ENCODE data around the gene KLHL22.
A peak's percentile ranks its signal among the peaks of the same experiment; 100 is the strongest.
"Not testable (repeated sequence)": the region's sequence is repeated elsewhere in the genome, so short reads cannot be mapped to it uniquely, and the experiment has no call there.

Gene KLHL22

DNA sequence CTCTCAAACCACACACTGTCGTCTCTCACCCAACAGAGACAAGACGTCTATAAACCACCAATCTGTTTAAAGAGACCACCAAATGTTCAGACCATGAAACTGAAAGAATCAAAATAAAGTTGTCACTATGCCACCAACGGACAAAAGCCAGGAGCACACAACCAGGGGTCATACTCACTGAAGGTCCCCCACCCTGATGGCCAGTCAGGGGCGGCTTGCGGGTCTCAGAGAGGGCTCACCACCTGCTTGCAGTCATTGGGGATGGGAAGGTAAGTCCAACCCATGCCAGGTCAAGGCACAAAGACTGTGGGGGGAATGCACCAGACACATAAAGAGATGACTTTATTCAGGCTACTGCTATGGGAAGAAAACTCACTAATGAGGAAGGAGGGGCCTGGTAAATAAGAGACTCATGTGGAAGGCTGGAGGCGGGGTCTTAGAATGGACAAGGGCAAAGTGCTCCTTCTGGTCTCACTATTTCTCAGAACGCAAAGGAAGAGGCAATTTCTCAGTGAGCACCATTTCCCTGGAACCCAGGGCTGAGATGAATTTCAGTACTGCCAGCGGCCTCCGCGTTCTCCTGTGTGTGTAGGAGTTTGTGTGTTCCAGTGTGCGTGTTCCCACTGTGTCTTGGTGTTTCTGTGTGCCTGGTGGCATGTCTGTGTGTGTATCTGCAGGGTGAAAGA is 75.3 kb downstream of the KLHL22 start:
- DNase-seq (ENCODE audit: low spot score) = no peak

DNA sequence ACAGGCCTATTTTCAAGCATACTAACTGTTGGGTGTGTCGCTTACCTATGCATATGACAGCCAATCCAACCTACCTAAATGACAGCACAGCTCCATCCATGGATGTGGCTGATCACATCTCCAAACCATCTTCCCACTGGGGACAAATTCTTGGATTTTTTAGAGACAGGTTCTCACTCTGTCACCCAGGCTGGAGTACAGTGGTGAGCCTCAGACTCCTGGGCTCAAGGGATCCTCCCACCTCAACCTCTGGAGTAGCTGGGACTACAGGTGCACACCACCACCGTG is 76.0 kb downstream of the KLHL22 start:
- no peak for DNase-seq (ENCODE audit: low spot score)

DNA sequence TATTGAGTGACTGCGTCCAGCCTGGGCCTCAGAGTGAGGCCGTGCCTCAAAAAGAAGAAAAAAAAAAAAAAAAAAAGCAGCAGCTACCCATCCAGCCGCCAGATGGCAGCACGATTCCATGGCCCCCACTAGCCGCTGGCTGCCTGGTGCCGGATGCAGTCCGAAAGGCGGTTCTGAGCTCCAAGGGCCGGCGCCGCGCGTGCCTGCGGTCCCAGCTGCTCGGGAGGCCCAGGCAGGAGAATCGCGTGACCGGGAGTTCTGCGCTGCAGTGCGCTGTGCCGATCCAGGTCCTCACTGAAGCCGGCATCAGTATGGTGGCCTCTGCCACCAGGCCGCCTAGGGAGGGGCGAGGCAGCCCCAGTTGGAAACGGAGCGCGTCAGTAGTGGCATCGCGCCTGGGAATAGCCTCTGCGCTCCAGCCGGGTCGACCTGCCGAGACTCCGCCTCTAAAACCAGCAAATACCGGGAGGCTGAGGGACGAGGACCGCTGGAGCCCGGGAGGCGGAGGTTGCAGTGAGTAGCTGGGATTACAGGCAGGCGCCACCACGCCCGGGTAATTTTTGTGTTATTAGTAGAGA is 77.3 kb downstream of the KLHL22 start:
- peak; percentile 73 for DNase-seq (ENCODE audit: low spot score)

DNA sequence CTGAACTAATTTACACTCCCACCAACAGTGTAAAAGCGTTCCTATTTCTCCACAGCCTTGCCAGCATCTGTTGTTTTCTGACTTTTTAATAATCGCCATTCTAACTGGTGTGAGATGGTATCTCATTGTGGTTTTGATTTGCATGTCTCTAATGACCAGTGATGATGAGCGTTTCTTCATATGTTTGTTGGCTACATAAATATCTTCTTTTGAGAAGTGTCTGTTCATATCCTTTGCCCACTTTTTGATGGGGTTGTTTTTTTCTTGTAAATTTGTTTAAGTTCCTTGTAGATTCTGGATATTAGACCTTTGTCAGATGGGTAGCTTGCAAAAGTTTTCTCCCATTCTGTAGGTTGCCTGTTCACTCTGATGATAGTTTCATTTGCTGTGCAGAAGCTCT is 79.9 kb downstream of the KLHL22 start:
- DNase-seq (ENCODE audit: low spot score) = not testable (repeated sequence)

DNA sequence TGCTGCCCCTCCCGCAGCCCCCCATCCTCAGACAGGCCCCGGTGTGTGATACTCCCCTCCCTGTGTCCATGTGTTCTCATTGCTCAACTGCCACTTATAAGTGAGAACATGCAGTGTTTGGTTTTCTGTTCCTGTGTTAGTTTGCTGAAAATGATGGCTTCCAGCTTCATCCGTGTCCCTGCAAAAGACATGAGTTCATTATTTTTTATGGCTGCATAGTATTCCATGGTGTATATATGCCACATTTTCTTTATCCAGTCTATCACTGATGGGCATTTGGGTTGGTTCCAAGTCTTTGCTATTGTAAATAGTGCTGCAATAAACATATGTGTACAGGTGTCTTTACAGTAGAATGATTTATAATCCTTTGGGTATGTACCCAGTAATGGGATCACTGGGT is 80.4 kb downstream of the KLHL22 start:
- DNase-seq (ENCODE audit: low spot score) = not testable (repeated sequence)

DNA sequence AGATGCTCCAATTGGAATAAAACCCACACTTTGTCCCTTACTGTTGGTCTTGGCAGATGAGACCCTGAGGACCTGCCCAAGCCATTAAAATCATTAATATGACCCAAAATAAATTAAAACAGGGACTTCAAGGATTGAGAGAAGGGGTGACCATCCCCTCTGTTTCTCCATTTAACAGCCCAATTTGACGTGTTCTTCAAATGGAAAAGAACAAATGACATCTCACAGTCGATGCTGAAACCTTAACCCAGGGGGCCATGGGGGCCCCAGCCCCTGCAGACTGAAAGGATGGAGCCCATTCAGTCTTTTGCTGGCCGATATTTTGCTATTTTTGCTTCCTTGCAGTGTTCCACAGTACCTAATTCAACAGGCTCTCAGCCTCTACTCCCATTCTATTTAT is 81.1 kb downstream of the KLHL22 start:
- no peak for DNase-seq (ENCODE audit: low spot score)

DNA sequence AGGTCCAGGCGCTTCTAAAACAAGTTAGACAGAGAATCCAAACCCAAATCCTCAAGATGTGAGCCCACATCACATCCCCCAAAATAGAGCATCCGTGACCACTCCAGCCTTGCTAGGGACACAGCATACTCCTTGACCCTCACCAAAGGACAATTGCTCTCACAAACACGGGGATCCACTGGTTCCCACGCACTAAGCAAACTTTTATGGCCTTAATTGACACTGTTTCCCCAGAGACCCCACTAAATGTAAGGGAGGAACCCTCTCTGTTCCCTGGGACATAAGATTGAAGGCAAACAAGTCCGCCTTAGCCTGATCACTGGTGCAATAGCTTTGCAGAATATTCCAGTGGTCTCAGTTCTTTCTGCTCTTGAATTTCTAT is 81.5 kb downstream of the KLHL22 start:
- DNase-seq (ENCODE audit: low spot score) = no peak

DNA sequence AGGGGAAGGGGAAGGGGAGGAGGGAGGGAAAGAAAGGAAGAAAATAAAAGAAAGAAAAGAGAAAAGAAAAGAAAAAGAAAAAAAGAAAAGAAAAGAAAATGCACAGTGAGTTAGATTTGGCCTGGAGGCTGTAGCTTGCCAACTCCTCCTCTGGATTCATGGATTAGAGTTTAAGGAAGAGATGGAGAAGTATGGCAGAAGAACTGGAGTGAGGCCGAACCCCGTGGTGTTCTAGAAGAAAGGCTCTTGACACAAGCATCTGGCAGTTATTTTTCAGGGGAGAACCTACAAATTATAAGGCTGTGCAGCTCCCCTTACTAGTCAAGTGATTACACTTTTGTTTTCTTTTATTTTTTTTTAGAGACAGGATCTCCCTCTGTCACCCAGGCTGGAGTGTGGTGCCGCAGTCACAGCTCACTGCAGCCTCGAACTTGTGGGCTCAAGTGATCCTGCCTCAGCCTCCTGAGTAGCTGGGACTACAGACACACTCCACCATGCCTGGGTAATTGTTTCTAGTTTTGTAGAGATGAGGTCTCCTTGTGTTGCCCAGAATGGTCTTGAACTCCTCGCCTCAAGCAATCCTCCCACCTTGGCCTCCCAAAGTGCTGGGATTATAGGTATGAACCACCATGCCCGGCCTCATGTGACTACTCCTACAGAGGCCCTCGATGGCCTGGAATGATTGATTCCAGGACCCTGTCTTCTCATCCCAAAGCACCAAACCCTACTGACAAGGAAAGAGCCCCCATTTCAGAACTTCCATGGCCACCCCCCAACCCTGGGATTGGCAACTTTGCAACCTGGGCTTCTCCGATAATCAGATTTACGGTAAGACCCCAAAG is 82.2 kb downstream of the KLHL22 start:
- DNase-seq (ENCODE audit: low spot score) = no peak

DNA sequence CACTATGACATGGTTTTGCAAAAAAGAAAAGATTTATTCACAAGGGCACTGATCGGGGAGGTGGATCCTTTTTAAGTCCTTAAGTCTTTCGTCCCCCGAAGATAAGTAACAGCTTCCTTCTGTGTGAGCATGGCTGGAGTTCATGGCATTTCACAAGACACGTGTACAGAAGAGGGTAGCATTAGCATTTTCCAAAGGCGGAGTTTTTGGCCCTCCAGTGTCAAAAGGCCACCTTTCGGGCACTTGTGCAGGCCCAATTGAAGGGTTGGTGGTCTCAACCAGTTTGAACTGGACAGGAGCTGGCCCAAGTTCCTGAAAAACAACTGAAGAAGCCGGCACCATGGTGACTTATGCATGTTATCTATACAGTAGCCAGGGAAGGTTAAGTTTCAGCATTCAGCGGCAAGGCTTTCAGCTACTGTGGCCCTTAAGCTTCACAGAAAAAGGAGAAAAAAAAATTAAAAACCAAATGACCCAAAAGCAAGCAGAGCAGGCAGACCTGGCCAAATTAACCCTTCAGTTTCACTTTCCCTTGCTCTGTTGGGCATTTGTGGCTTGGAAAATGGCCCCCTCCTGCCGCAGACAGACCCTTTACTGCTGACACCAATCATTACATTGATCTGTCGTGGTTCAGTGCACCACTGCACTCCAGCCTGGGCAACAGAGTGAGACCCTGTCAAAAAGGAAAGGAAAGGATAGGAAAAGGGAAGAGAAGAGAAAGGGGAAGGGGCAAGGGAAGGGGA is 83.0 kb downstream of the KLHL22 start:
- no peak for DNase-seq (ENCODE audit: low spot score)

DNA sequence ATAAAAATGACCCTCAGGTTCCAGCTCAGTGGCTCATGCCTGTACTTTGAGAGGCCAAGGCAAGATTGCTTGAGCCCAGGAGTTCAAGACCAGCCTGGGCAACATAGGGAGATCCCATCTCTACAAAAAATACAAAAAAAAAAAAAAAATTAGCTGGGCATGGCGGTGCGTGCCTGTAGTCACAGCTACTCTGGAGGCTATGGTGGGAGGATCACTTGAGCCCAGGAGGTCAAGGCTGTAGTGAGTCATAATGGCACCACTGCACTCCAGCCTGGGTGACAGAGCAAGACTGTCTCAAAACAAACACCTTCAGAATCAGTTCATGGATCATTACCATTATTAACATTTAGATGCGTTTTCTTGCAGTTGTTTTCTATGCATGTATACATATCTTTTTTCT is 86.2 kb downstream of the KLHL22 start:
- not testable (repeated sequence) for DNase-seq (ENCODE audit: low spot score)

DNA sequence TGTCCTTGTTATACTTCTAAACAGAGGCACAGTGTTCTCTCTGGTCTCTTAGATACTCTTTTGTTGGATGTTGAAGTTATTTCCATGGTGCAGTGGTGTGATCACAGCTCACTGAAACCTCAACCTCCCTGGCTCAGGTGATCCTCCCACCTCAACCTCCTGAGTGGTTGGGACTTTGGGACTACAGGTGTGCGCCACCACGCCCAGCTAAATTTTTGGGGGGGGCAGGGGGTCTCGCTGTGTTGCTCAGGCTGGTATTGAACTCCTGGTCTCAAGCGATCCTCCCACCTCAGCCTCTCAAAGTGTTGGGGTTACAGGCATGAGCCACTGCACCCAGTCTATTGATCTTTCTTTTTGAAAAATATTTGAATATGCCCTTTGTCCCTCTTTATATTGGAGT is 86.7 kb downstream of the KLHL22 start:
- no peak for DNase-seq (ENCODE audit: low spot score)

DNA sequence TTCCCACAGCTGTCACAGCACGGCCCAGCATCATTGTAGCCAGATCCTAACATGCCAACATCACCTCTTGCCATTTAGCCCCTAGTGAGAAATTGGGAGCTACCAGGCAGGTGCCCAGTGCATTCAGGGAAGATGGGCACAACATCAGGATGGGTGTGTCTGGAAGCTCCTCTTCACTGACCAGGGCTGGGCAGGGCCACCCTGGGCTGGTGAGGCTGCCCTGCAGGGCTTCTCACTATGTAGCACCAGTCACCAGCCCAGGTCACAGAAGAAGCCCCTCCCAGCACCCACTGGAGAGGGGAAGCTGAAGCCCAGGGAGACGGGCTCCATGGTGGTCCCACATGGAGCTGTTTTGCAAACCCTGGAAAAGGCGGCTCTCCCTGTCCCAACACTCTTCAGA is 87.8 kb downstream of the KLHL22 start:
- DNase-seq (ENCODE audit: low spot score) = no peak

DNA sequence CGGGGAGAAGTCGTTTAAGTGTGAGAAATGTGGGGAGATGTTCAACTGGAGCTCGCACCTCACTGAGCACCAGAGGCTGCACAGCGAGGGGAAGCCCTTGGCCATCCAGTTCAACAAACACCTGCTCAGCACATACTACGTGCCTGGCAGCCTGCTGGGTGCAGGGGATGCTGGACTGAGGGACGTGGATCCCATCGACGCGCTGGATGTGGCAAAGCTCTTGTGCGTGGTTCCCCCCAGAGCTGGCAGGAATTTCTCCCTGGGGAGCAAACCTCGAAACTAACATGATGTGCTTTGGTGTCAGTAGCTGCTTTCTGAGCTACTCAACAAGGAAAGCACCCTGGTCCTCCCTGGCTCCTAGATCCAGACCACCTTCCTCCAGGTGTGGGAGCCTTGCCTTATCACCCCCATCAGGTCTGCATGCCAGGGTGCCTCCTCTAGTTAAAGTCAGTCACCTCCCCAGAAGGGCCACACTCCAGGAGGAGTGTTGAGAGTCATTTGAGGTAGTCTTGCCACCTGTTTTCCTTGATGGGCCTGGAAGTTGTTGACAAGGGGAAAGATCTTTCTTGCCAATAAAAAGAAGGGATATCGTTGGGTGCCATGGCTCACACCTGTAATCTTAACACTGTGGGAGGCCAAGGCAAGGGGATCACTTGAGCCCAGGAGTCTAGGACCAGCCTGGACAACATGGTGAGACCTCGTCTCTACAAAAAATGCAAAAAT is 88.7 kb downstream of the KLHL22 start:
- no peak for DNase-seq (ENCODE audit: low spot score)

DNA sequence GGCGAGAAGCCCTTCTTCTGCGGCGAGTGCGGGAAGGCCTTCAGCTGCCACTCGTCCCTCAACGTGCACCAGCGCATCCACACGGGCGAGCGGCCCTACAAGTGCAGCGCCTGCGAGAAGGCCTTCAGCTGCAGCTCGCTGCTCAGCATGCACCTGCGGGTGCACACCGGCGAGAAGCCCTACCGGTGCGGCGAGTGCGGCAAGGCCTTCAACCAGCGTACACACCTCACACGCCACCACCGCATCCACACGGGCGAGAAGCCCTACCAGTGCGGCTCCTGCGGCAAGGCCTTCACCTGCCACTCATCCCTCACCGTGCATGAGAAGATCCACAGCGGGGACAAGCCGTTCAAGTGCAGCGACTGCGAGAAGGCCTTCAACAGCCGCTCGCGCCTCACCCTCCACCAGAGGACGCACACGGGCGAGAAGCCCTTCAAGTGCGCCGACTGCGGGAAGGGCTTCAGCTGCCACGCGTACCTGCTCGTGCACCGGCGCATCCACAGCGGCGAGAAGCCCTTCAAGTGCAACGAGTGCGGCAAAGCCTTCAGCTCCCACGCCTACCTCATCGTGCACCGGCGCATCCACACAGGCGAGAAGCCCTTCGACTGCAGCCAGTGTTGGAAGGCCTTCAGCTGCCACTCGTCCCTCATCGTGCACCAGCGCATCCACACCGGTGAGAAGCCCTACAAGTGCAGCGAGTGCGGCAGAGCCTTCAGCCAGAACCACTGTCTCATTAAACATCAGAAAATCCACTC is 89.5 kb downstream of the KLHL22 start:
- no peak for DNase-seq (ENCODE audit: low spot score)

DNA sequence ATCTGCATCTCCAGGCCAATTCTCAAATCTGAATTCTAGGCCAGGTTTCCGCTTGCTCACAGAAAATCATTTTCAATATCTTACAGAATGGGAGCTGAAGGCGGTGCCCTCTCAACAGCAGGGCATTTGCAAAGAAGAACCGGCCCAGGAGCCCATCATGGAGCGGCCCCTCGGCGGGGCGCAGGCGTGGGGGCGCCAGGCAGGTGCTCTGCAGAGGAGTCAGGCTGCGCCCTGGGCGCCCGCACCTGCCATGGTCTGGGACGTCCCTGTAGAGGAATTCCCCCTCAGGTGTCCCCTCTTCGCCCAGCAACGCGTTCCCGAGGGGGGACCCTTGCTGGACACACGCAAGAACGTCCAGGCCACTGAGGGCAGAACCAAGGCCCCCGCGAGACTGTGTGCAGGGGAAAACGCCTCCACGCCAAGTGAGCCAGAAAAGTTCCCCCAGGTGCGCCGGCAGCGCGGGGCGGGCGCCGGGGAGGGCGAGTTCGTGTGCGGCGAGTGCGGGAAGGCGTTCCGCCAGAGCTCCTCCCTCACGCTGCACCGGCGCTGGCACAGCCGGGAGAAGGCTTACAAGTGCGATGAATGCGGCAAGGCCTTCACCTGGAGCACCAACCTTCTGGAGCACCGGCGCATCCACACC is 90.2 kb downstream of the KLHL22 start:
- no peak for DNase-seq (ENCODE audit: low spot score)

DNA sequence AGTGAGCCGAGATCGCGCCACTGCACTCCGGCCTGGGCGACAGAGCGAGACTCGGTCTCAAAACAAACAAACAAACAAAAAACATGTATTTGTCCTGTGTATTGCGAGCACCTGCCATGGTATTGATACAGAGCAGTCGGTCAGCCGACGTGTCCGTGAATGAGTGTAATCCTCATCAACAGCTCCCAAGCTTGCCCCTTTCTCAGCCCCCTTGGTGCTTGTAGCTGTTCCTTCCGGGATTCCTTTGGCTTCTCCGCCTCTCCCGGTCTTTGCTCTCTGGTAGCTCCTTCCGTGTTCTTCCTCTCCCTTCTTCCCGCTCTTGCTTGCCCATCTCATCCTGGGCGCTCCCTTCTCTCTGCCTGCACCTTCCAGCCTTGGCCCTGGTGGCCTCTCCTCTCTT is 90.7 kb downstream of the KLHL22 start:
- DNase-seq (ENCODE audit: low spot score) = no peak

DNA sequence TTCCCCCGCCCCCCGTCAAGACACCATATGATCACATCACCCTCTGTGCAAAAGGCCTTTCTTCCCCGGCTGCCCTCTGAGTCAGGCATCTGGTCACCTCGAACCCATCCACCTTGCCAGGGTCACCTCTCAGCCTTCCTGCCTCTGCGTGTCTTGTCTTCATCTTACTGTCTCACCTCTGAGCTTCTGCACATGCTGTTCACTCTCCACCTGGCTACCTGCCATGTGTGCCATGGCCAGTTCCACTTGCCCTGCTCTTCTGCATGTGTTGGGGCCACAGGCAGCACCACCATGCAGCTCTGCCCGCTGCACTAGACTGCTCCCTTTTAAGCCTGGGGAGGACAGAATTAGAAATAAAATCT is 91.8 kb downstream of the KLHL22 start:
- no peak for DNase-seq (ENCODE audit: low spot score)

DNA sequence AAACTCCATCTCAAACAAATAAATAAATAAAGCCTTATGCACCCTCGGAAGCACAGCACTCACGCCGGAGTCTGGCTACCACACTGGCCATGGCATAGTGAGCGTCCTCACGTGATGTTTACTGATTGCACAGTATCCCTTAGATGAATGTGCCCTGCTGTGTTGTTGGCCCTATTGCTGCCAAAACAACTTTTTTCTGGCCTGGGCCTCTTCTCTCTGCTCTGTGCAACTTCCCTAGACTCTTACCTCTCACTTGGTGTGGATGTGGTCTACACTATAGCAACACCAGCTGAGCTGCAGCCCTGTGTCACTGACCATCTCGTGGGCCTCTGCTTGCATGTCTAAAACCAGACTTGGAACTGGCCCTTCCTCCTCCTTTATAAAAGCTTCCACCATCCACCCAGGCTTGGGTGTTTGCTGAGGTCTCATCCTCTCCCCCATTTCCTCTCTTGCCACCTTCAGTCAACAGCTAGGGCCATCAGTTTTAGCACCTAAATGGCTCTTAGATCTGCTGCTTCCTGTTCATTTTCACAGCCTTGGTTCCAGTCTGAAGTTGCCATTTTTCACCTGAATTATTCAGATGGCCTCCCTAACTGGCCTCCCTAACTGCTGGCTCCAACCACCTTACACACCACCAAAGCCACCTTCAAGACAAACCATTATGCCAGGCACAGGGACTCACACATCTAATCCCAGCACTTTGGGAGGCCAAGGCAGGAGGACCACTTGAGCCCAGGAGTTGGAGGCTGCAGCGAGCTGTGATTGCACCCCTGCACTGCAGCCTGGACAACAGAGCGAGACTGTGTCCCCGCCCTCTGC is 92.4 kb downstream of the KLHL22 start:
- DNase-seq (ENCODE audit: low spot score) = no peak

DNA sequence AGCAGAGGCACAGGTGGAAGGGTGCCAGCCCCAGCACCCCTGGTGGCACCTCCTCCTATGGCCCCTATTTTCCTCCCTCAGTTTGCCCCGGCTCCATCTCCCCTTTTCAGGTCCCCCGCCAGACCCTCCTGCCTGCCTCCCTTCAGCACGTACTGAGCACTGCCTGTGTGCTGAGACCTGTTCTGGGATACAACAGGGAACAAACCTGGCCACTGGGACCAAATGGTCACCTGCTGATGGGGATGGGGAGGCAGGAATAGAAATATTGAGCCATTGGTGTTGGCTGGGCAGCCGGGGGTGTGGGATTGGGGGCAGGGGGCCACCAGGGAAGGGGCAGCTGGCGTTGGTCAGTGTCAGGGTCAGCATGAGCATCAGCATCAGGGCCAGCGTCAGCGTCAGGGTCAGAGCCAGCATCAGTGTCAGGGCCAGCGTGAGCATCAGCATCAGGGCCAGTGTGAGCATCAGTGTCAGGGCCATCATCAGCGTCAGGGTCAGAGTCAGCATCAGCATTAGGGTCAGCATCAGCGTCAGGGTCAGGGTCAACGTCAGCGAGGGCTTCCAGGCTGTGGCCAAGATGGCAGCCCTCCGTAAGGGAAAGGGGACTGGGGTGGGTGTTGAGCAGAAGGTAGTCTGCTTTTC is 94.1 kb downstream of the KLHL22 start:
- DNase-seq (ENCODE audit: low spot score) = no peak

Measured in RKO (cell line).